HepG2 (cell line): ENCODE results near the gene FILIP1. TPM values are rescaled to one million over a fixed set of nuclear protein-coding genes. Genes with fewer than 3 reads are reported as not detected.

Experiments used
- ATAC-seq: fragments of 200-7000 bp; cut with Tn5 transposase; 3 replicates; pipeline ENCODE4 v1.9.1; 2020; ENCODE audit warnings: mild to moderate bottlenecking, moderate library complexity
- BruUV-seq: library from RNA; stranded (reverse); fragments of 400-500 nt; replicated peaks from 2 replicates; lab custom pipeline; 2021; lab: Mats Ljungman, UMichigan
- CTCF ChIA-PET: fragments of 300-600 bp; formaldehyde crosslinking; extraction: SDS; loops from one replicate; lab custom pipeline; 2021; ENCODE audit warnings: low total read pairs, inconsistent platforms, low intra/inter-chr PET ratio; lab: Yijun Ruan, JAX
- POLR2A ChIA-PET: fragments of 350-600 bp; sonication (Branson Sonifier 250); formaldehyde crosslinking; loops from one replicate; lab custom pipeline; 2020; ENCODE audit warnings: antibody characterized with exemption, inconsistent platforms; lab: Yijun Ruan, JAX
- DNase-seq: peaks from one replicate; pipeline ENCODE4 v3.0.0-alpha.2; 2015; ENCODE audit warnings: low spot score
- FAIRE-seq: peaks from 3 replicates; lab custom pipeline; 2011; peaks lifted over from hg19 to GRCh38; lab: Jason Lieb, UNC
- H2AFZ ChIP-seq: one replicate; pipeline ENCODE4 v1.6.1; 2011; ENCODE audit warnings: low read length, inconsistent platforms
- H3K27ac ChIP-seq: fragments of 300-600 bp; 3 replicates; pipeline ENCODE4 v1.8.0; 2011; ENCODE audit warnings: mixed run types, mild to moderate bottlenecking, mixed read lengths, low read length, inconsistent platforms; ENCODE audit not compliant: insufficient read depth; ENCODE audit errors: extremely low read length
- H3K27me3 ChIP-seq, 2 experiments: fragments of 200-600 bp in 1 of 2; 2 replicates in 1 of 2; 3 replicates in 1 of 2; pipeline versions ENCODE4 v1.6.0 to v1.8.0; 2011; ENCODE audit warnings: low read length in 2 of 2, mild to moderate bottlenecking in 2 of 2, moderate library complexity in 2 of 2, inconsistent platforms in 1 of 2; ENCODE audit not compliant: insufficient read depth in 2 of 2, control insufficient read depth in 1 of 2
- H3K36me3 ChIP-seq, 2 experiments: fragments of 200-600 bp in 1 of 2; replicated peaks in 1 of 2; 2 replicates in 1 of 2; 3 replicates in 1 of 2; pipeline versions ENCODE4 v1.5.1 to v1.8.0; 2011; ENCODE audit warnings: low read length in 2 of 2, inconsistent platforms in 1 of 2; ENCODE audit not compliant: insufficient read depth in 2 of 2, control insufficient read depth in 1 of 2
- H3K4me1 ChIP-seq: 2 replicates; pipeline ENCODE4 v1.5.1; 2012; ENCODE audit warnings: low read length, inconsistent platforms; ENCODE audit not compliant: insufficient read depth
- H3K4me2 ChIP-seq: 2 replicates; pipeline ENCODE4 v1.6.0; 2011; ENCODE audit warnings: low read depth, low read length, inconsistent platforms
- H3K4me3 ChIP-seq, 3 experiments: fragments of 200-600 bp in 1 of 3; sonication (generic), shearing (Covaris generic) in 1 of 3; replicated peaks in 1 of 3; 2 replicates each; pipeline ENCODE4 v1.5.1; 2011 to 2016; ENCODE audit warnings: low read length in 3 of 3, inconsistent platforms in 2 of 3, low read depth in 2 of 3, mild to moderate bottlenecking in 2 of 3, control low read depth in 1 of 3, mixed read lengths in 1 of 3; ENCODE audit not compliant: insufficient read depth in 1 of 3
- H3K79me2 ChIP-seq: one replicate; pipeline ENCODE4 v1.6.1; 2011; ENCODE audit warnings: low read length, inconsistent platforms; ENCODE audit not compliant: insufficient read depth
- H3K9ac ChIP-seq: 2 replicates; pipeline ENCODE4 v1.6.0; 2011; ENCODE audit warnings: mild to moderate bottlenecking, low read depth, low read length, inconsistent platforms; ENCODE audit not compliant: insufficient read depth
- H3K9me3 ChIP-seq: 2 replicates; pipeline ENCODE4 v1.5.1; 2012; ENCODE audit warnings: mild to moderate bottlenecking, low read length
- H4K20me1 ChIP-seq: 2 replicates; pipeline ENCODE4 v1.6.0; 2011; ENCODE audit warnings: inconsistent platforms, mild to moderate bottlenecking, low read length, moderate library complexity; ENCODE audit not compliant: insufficient read depth
- AGO1 ChIP-seq: fragments of 200-400 bp; formaldehyde crosslinking; IDR thresholded peaks from 2 replicates; pipeline ENCODE4 v1.6.1; 2017; ENCODE audit warnings: mild to moderate bottlenecking, low read depth, low read length, moderate library complexity; ENCODE audit not compliant: poor library complexity, severe bottlenecking
- CEBPB ChIP-seq: IDR thresholded peaks from 2 replicates; pipeline ENCODE4 v1.6.1; 2011; ENCODE audit warnings: low read depth, low read length, improper control_type of control experiment, borderline replicate concordance
- KDM1A ChIP-seq: IDR thresholded peaks from 2 replicates; pipeline ENCODE4 v1.6.1; 2016; ENCODE audit warnings: missing compliant biosample characterization
- TBX3 ChIP-seq: fragments of 450-650 bp; IDR thresholded peaks from 2 replicates; pipeline ENCODE4 v1.6.1; 2017; ENCODE audit warnings: antibody characterized with exemption, mild to moderate bottlenecking, inconsistent platforms, borderline replicate concordance
- ZBTB26 ChIP-seq: IDR thresholded peaks from 2 replicates; pipeline ENCODE4 v1.6.1; 2016; ENCODE audit warnings: missing compliant biosample characterization, missing genetic modification reagents, borderline replicate concordance
- ZNF12 ChIP-seq: sonication (generic); formaldehyde crosslinking; IDR thresholded peaks from 2 replicates; pipeline ENCODE4 v1.5.0; 2020; ENCODE audit warnings: missing genetic modification reagents
- ZNF350 ChIP-seq: sonication (generic); formaldehyde crosslinking; IDR thresholded peaks from 2 replicates; pipeline ENCODE4 v1.4.0; 2020; ENCODE audit warnings: mild to moderate bottlenecking, low read depth, missing genetic modification reagents, borderline replicate concordance
- ZNF496 ChIP-seq: sonication (generic); formaldehyde crosslinking; IDR thresholded peaks from 2 replicates; pipeline ENCODE4 v1.8.1; 2023; ENCODE audit warnings: mild to moderate bottlenecking, moderate library complexity, missing genetic modification reagents; ENCODE audit not compliant: insufficient replicate concordance
- WGBS: methylation state at CpG from one replicate; pipeline ENCODE4 v1.1.6; 2017; ENCODE audit warnings: low lambda C conversion rate; 5-methylcytosine and 5-hydroxymethylcytosine counted together
- in situ Hi-C: cut with HindIII; loops from 2 replicates; pipeline ENCODE4 v1.10.0; 2017; ENCODE audit warnings: low pct_unique_long_range_greater_than_20kb; ENCODE audit not compliant: extremely low pct_ligation_motif_present
- intact Hi-C: fragments of 100-400 bp; cut with micrococcal nuclease; formaldehyde crosslinking; loops from one replicate; pipeline ENCODE4 v1.10.0; 2022; ENCODE audit not compliant: unreplicated experiment
- polyA plus RNA-seq, 8 experiments: library from polyadenylated mRNA; depleted of rRNA in 3 of 8; stranded (reverse) in 7 of 8; unstranded in 1 of 8; fragments of >200 nt; fragmentation: Illumina TruSeq in 4 of 8; extraction: Trizol in 4 of 8; gene quantifications; 2 replicates each; pipeline versions ENCODE4 v1.2.1 to v1.2.3, GENCODE V29; 2011 to 2016; ENCODE audit warnings: low read depth in 4 of 8, missing spikeins in 1 of 8, mixed read lengths in 1 of 8; ENCODE audit not compliant: insufficient read depth in 1 of 8
- total RNA-seq, 5 experiments: library from RNA; depleted of rRNA; stranded (reverse); fragments of >200 nt; fragmentation: Illumina TruSeq; extraction: Trizol; gene quantifications; 2 replicates each; pipeline ENCODE4 v1.2.3, GENCODE V29; 2016; ENCODE audit warnings: low read depth in 1 of 5

FILIP1 gene
- total and polyA plus RNA-seq, 2 of the 13 experiments (the other 11 are each of a cell fraction or from before 2014, with no cell fraction given): not detected

- no peak for TF ChIP-seq ZBTB26
- TF ChIP-seq TBX3: no peak
Observed at GRCh38 chr6:75381877-75382633, 111.5 kb downstream of the FILIP1 start (continued).

DNA sequence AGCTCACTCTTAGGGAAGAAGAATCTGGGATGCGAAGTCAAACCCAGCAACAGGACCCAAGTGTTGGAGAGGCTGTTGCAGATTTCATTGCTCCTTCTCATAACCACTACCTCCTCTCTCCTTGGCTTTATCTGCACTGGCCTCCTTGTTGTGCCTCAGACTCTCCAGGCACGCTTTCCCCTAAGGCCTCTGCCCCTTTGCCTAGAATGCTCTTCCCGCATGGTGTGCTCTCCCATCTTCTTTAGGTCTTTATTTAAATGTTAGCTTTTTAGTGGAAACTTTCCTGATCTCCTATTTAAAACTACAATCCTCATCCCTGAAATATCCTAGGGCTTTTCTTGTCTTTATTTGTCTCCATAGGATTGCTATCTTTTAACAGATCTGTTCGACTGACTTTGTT, 114.1 kb downstream of the FILIP1 start:
- H3K36me3 ChIP-seq: no peaks in the 10 kb centered on the region
- intact Hi-C loops: no loop called here
- ChIA-PET CTCF (no interaction called here), POLR2A (no interaction called here)
- H3K27ac ChIP-seq: no peak overlapping the region
- no peak overlapping the region for H3K4me2 ChIP-seq
- no TSS peak for BruUV-seq
- no peaks in the 10 kb centered on the region for H4K20me1 ChIP-seq
- no peaks in the 10 kb centered on the region for H3K27me3 ChIP-seq
- no peaks in the 10 kb centered on the region for H3K4me1 ChIP-seq
- DNase-seq (no peak), ATAC-seq (no peak), FAIRE-seq (no peak)
- H3K79me2 ChIP-seq: no peaks in the 10 kb centered on the region
- H2AFZ ChIP-seq: no peak overlapping the region
- H3K4me3 ChIP-seq: no peak overlapping the region
- no peak overlapping the region for H3K9ac ChIP-seq
- in situ Hi-C loops: no loop called here
- no peaks in the 10 kb centered on the region for H3K9me3 ChIP-seq
- 57% methylated on average over 4 of the region's 4 CpGs for WGBS
- TF ChIP-seq ZNF350 (CRISPR knock-in tag) (no peak), KDM1A (CRISPR knock-in tag) (no peak), ZNF496 (CRISPR knock-in tag) (no peak), CEBPB (no peak), AGO1 (no peak), ZNF12 (CRISPR knock-in tag) (no peak)
